Left forelimb (tissue), 1 donor: ENCODE measurements around the gene PNKD.

Experiments used
- DNase-seq: peaks from one replicate; pipeline ENCODE4 v3.0.0-alpha.2; 2018; ENCODE audit warnings: low spot score

Gene PNKD

GRCh38 chr2:218317835-218318234, 47.5 kb downstream of the PNKD start:
- DNase-seq = no peak

GRCh38 chr2:218318241-218318640, 47.9 kb downstream of the PNKD start:
- no peak for DNase-seq

- DNase-seq = no peak
These were observed 49.6 kb downstream of the PNKD start for GRCh38 chr2:218319813-218320365.

- DNase-seq = no peak
These were observed 50.5 kb downstream of the PNKD start for GRCh38 chr2:218320704-218321336.

- DNase-seq = peak; percentile 87
These were observed 52.6 kb downstream of the PNKD start for GRCh38 chr2:218322768-218323525.

GRCh38 chr2:218323526-218324472, 53.5 kb downstream of the PNKD start:
- DNase-seq = peak; percentile 75

GRCh38 chr2:218325566-218326160, 55.3 kb downstream of the PNKD start:
- DNase-seq = no peak

GRCh38 chr2:218326315-218326714, 56.0 kb downstream of the PNKD start:
- DNase-seq = no peak

GRCh38 chr2:218327451-218328210, 57.3 kb downstream of the PNKD start:
- DNase-seq = no peak

GRCh38 chr2:218328294-218328693, 58.0 kb downstream of the PNKD start:
- DNase-seq = no peak

- DNase-seq = no peak
These were observed 58.9 kb downstream of the PNKD start for GRCh38 chr2:218329027-218329825.

- DNase-seq = no peak
These were observed 59.7 kb downstream of the PNKD start for GRCh38 chr2:218329826-218330593.

GRCh38 chr2:218331745-218332144, 61.4 kb downstream of the PNKD start:
- no peak for DNase-seq

- no peak for DNase-seq
These were observed 62.0 kb downstream of the PNKD start for GRCh38 chr2:218332288-218332687.

- DNase-seq = no peak
These were observed 62.8 kb downstream of the PNKD start for GRCh38 chr2:218332920-218333645.

GRCh38 chr2:218334531-218334930, 64.2 kb downstream of the PNKD start:
- DNase-seq = no peak

- no peak for DNase-seq
These were observed 70.3 kb downstream of the PNKD start for GRCh38 chr2:218340656-218341055.

- DNase-seq = no peak
These were observed 71.1 kb downstream of the PNKD start for GRCh38 chr2:218341381-218341780.

- no peak for DNase-seq
These were observed 72.5 kb downstream of the PNKD start for GRCh38 chr2:218342837-218343236.
